ENCODE results near the gene FAIM2. TPM values are rescaled to one million over a fixed set of nuclear protein-coding genes. Genes with fewer than 3 reads are reported as not detected.

Gene FAIM2
- total RNA-seq, 1 donor from 2014 or later, result 0.18 TPM

DNA sequence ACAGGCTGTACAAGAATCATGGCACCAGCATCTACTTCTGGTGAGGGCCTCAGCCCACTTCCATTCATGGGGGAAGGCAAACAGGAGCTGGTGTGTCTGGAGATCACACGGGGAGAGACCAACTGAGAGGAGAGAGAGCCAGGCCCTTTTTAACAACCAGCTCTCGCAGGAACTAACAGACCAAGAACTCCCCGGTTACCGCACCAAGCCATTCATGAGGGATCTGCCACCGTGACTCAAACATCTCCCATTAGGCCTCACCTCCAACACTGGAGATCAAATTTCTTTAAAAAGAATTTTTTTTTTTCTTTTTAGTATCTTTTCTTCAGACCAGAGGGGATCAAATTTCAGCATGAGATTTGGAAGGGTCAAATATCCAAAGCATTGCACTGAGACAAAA, 30.1 kb upstream of the FAIM2 start:
- H3K4me1 ChIP-seq (ENCODE audit: insufficient read depth, low read length), result no peaks in the 10 kb centered on the region
- no peaks in the 10 kb centered on the region for H3K36me3 ChIP-seq (ENCODE audit: insufficient read depth, low read length)
- no peak overlapping the region for H3K4me3 ChIP-seq (ENCODE audit: insufficient read depth, low read depth, low read length)
- no peak for TF ChIP-seq EZH2 (IDR thresholded peaks at IDR 0.05; ENCODE audit: insufficient read depth, low read length)
- H3K27me3 ChIP-seq (ENCODE audit: insufficient read depth, low read length), result no peaks in the 10 kb centered on the region
- H3K36me3 Mint-ChIP-seq (ENCODE audit: low read depth, unreplicated experiment), result no peaks in the 10 kb centered on the region
- no peak overlapping the region for H3K27ac ChIP-seq (ENCODE audit: low read depth, low read length)
- peaks cover 15% of the 10 kb centered on the region for H3K4me1 Mint-ChIP-seq (ENCODE audit: low read depth, unreplicated experiment)
- H2AFZ ChIP-seq (ENCODE audit: low read depth, low read length), result peak overlapping the region; percentile 43
- DNase-seq (ENCODE audit: low read depth), result peak; percentile 68
- no peaks in the 10 kb centered on the region for H4K20me1 ChIP-seq (ENCODE audit: insufficient read depth, low read length)
- no peak overlapping the region for H3K4me2 ChIP-seq (ENCODE audit: low read length)
- H3K9ac ChIP-seq (ENCODE audit: low read length), result no peak overlapping the region
- H3K79me2 ChIP-seq (ENCODE audit: insufficient read depth, low read length), result no peaks in the 10 kb centered on the region
- FAIRE-seq, result no peak
- H3K9me3 ChIP-seq (ENCODE audit: insufficient read depth, low read depth, low read length), result no peaks in the 10 kb centered on the region
- peaks cover 5% of the 10 kb centered on the region for H3K27me3 Mint-ChIP-seq (ENCODE audit: low read depth, unreplicated experiment)
- H3K4me3 Mint-ChIP-seq (ENCODE audit: unreplicated experiment), result no peak overlapping the region
- H3K9me3 Mint-ChIP-seq (ENCODE audit: unreplicated experiment), result no peaks in the 10 kb centered on the region
- H3K27ac Mint-ChIP-seq (ENCODE audit: unreplicated experiment), result no peak overlapping the region

DNA sequence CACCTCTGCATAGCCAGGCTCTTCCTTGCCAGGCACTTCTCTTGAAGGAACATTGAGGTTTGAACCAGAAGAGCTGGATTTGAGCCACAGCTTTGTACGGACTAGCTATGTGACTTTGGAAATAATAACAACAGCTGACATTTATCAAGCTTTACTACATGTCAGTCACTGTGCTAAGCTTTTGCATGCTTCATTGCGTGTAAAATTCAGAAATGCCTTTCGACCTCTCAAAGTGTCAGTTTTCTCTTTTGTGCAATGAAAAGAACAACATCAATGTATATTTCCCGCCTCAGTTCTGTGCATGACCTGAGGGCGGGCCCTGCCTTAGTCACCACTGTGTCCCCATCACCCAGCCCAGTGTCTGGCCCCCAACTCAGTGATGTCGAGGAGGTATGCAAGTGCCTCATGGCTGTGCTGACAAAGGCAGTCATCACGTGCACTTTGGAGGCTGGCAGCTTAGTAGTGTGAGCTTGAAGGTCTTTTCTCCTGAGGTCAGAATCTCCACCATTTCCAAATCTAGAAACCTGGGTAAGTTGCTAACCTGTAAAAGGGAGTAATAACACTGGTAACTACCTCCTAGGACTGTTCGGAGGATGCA, 28.9 kb upstream of the FAIM2 start:
- H3K4me2 ChIP-seq (ENCODE audit: low read length), result no peak overlapping the region
- Mint-ChIP-seq H3K9me3 (ENCODE audit: unreplicated experiment) (no peaks in the 10 kb centered on the region), H3K36me3 (ENCODE audit: low read depth, unreplicated experiment) (no peaks in the 10 kb centered on the region), H3K27me3 (ENCODE audit: low read depth, unreplicated experiment) (peaks cover 9% of the 10 kb centered on the region), H3K4me3 (ENCODE audit: unreplicated experiment) (no peak overlapping the region), H3K27ac (ENCODE audit: unreplicated experiment) (no peak overlapping the region), H3K4me1 (ENCODE audit: low read depth, unreplicated experiment) (peaks cover 15% of the 10 kb centered on the region)
- H3K9ac ChIP-seq (ENCODE audit: low read length), result no peak overlapping the region
- no peak overlapping the region for H2AFZ ChIP-seq (ENCODE audit: low read depth, low read length)
- no peaks in the 10 kb centered on the region for H3K79me2 ChIP-seq (ENCODE audit: insufficient read depth, low read length)
- no peaks in the 10 kb centered on the region for H4K20me1 ChIP-seq (ENCODE audit: insufficient read depth, low read length)
- DNase-seq (ENCODE audit: low read depth) (no peak), FAIRE-seq (no peak)
- no peaks in the 10 kb centered on the region for H3K36me3 ChIP-seq (ENCODE audit: insufficient read depth, low read length)
- H3K4me1 ChIP-seq (ENCODE audit: insufficient read depth, low read length), result no peaks in the 10 kb centered on the region
- H3K4me3 ChIP-seq (ENCODE audit: insufficient read depth, low read depth, low read length), result no peak overlapping the region
- no peak overlapping the region for H3K27ac ChIP-seq (ENCODE audit: low read depth, low read length)
- TF ChIP-seq, protein P1, sequence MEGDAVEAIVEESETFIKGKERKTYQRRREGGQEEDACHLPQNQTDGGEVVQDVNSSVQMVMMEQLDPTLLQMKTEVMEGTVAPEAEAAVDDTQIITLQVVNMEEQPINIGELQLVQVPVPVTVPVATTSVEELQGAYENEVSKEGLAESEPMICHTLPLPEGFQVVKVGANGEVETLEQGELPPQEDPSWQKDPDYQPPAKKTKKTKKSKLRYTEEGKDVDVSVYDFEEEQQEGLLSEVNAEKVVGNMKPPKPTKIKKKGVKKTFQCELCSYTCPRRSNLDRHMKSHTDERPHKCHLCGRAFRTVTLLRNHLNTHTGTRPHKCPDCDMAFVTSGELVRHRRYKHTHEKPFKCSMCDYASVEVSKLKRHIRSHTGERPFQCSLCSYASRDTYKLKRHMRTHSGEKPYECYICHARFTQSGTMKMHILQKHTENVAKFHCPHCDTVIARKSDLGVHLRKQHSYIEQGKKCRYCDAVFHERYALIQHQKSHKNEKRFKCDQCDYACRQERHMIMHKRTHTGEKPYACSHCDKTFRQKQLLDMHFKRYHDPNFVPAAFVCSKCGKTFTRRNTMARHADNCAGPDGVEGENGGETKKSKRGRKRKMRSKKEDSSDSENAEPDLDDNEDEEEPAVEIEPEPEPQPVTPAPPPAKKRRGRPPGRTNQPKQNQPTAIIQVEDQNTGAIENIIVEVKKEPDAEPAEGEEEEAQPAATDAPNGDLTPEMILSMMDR (IDR thresholded peaks at IDR 0.05; ENCODE audit: insufficient read depth, low read depth, low read length), result no peak
- TF ChIP-seq EZH2 (IDR thresholded peaks at IDR 0.05; ENCODE audit: insufficient read depth, low read length), result no peak
- H3K9me3 ChIP-seq (ENCODE audit: insufficient read depth, low read depth, low read length), result no peaks in the 10 kb centered on the region
- no peaks in the 10 kb centered on the region for H3K27me3 ChIP-seq (ENCODE audit: insufficient read depth, low read length)

DNA sequence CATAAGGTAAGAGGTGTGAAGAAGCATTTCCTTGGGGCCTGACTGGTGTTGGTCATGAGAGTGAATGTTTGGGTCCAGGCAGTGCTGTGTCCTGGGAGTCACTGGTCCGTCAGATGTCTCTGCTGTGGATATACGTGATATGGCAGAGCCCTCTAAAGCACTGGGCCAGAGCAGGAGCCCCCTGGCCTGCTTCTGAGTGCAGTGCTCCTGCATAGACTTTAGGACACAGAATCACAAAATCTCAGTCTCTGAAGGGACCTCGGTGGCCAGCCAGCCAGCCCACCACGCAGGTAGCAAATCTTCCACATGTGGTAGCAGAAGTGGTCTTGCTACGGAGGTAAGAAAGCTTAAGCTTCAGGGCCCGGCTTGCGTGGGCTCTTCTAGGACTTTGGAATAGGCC, 28.3 kb upstream of the FAIM2 start:
- Mint-ChIP-seq H3K27ac (ENCODE audit: unreplicated experiment) (no peak overlapping the region), H3K4me1 (ENCODE audit: low read depth, unreplicated experiment) (peaks cover 15% of the 10 kb centered on the region), H3K27me3 (ENCODE audit: low read depth, unreplicated experiment) (peaks cover 9% of the 10 kb centered on the region), H3K4me3 (ENCODE audit: unreplicated experiment) (no peak overlapping the region), H3K9me3 (ENCODE audit: unreplicated experiment) (no peaks in the 10 kb centered on the region), H3K36me3 (ENCODE audit: low read depth, unreplicated experiment) (no peaks in the 10 kb centered on the region)
- no peak for FAIRE-seq
- Histone ChIP-seq H3K79me2 (ENCODE audit: insufficient read depth, low read length) (no peaks in the 10 kb centered on the region), H3K9me3 (ENCODE audit: insufficient read depth, low read depth, low read length) (no peaks in the 10 kb centered on the region), H3K27me3 (ENCODE audit: insufficient read depth, low read length) (no peaks in the 10 kb centered on the region), H3K36me3 (ENCODE audit: insufficient read depth, low read length) (no peaks in the 10 kb centered on the region), H3K4me2 (ENCODE audit: low read length) (no peak overlapping the region), H3K9ac (ENCODE audit: low read length) (no peak overlapping the region), H3K4me1 (ENCODE audit: insufficient read depth, low read length) (no peaks in the 10 kb centered on the region), H3K27ac (ENCODE audit: low read depth, low read length) (no peak overlapping the region), H3K4me3 (ENCODE audit: insufficient read depth, low read depth, low read length) (no peak overlapping the region), H2AFZ (ENCODE audit: low read depth, low read length) (no peak overlapping the region), H4K20me1 (ENCODE audit: insufficient read depth, low read length) (no peaks in the 10 kb centered on the region)
- no peak for DNase-seq (ENCODE audit: low read depth)
- TF ChIP-seq, protein P1 (IDR thresholded peaks at IDR 0.05; ENCODE audit: insufficient read depth, low read depth, low read length), result no peak
- TF ChIP-seq EZH2 (IDR thresholded peaks at IDR 0.05; ENCODE audit: insufficient read depth, low read length), result no peak
